T-helper 2 cell treated with Interferon-gamma antibody and Interleukin-4, amounts not matched to agents 5 μg/mL and 100 μg/mL, for 36 hours (primary cell): ENCODE measurements around the gene RBPJL.
A peak's percentile ranks its signal among the peaks of the same experiment; 100 is the strongest.

ENCODE experiments used
- DNase-seq: peaks from one replicate; pipeline ENCODE4 v3.0.0; 2021; ENCODE audit warnings: low spot score
- H3K27ac Mint-ChIP-seq: one replicate; pipeline ENCODE4 v1.8.0; 2021; ENCODE audit warnings: mild to moderate bottlenecking, mixed read lengths
- H3K27me3 Mint-ChIP-seq: one replicate; pipeline ENCODE4 v1.8.0; 2021; ENCODE audit warnings: low read depth, mixed read lengths
- H3K36me3 Mint-ChIP-seq: one replicate; pipeline ENCODE4 v1.8.0; 2021; ENCODE audit warnings: low read depth, mixed read lengths
- H3K4me1 Mint-ChIP-seq: one replicate; pipeline ENCODE4 v1.8.0; 2021; ENCODE audit warnings: low read depth, mixed read lengths
- H3K4me3 Mint-ChIP-seq: one replicate; pipeline ENCODE4 v1.8.0; 2022; ENCODE audit warnings: mild to moderate bottlenecking, moderate library complexity, mixed read lengths
- H3K9me3 Mint-ChIP-seq: one replicate; pipeline ENCODE4 v1.8.0; 2021; ENCODE audit warnings: mixed read lengths

The RBPJL gene

GRCh38 chr20:45318386-45318939, 11.8 kb downstream of the RBPJL start:
- no peak for DNase-seq
- no peaks in the 10 kb centered on the region for H3K9me3 Mint-ChIP-seq
- no peaks in the 10 kb centered on the region for H3K36me3 Mint-ChIP-seq
- H3K27me3 Mint-ChIP-seq: peaks cover 25% of the 10 kb centered on the region
- H3K4me1 Mint-ChIP-seq: peaks cover 27% of the 10 kb centered on the region
- H3K27ac Mint-ChIP-seq: no peak overlapping the region
- peak overlapping the region; percentile 58 for H3K4me3 Mint-ChIP-seq

- no peak for DNase-seq
- Mint-ChIP-seq H3K36me3 (no peaks in the 10 kb centered on the region), H3K4me3 (peak overlapping the region; percentile 58), H3K4me1 (peaks cover 27% of the 10 kb centered on the region), H3K27me3 (peaks cover 25% of the 10 kb centered on the region), H3K9me3 (no peaks in the 10 kb centered on the region), H3K27ac (peak overlapping the region; percentile 87)
Observed at GRCh38 chr20:45318948-45319347, 12.3 kb downstream of the RBPJL start.

GRCh38 chr20:45320948-45321595, 14.4 kb downstream of the RBPJL start:
- H3K4me3 Mint-ChIP-seq: peak overlapping the region; percentile 60

GRCh38 chr20:45322952-45323383, 16.3 kb downstream of the RBPJL start:
- H3K27ac Mint-ChIP-seq: no peak overlapping the region
- H3K4me3 Mint-ChIP-seq: no peak overlapping the region
- no peak for DNase-seq
- peaks cover 31% of the 10 kb centered on the region for H3K4me1 Mint-ChIP-seq
- no peaks in the 10 kb centered on the region for H3K27me3 Mint-ChIP-seq
- peaks cover 6% of the 10 kb centered on the region for H3K36me3 Mint-ChIP-seq
- H3K9me3 Mint-ChIP-seq: no peaks in the 10 kb centered on the region

More at GRCh38 chr20:45320948-45321595, 14.4 kb downstream of the RBPJL start:
- DNase-seq: no peak
- Mint-ChIP-seq H3K9me3 (no peaks in the 10 kb centered on the region), H3K36me3 (no peaks in the 10 kb centered on the region), H3K4me1 (peaks cover 29% of the 10 kb centered on the region), H3K27ac (peak overlapping the region; percentile 75), H3K27me3 (peaks cover 11% of the 10 kb centered on the region)

- Mint-ChIP-seq H3K4me1 (peaks cover 23% of the 10 kb centered on the region), H3K4me3 (no peak overlapping the region), H3K27me3 (no peaks in the 10 kb centered on the region), H3K36me3 (peaks cover 6% of the 10 kb centered on the region), H3K9me3 (no peaks in the 10 kb centered on the region), H3K27ac (no peak overlapping the region)
- DNase-seq: no peak
Observed at GRCh38 chr20:45323731-45324130, 17.1 kb downstream of the RBPJL start.

GRCh38 chr20:45325371-45325770, 18.7 kb downstream of the RBPJL start:
- DNase-seq: no peak

GRCh38 chr20:45328451-45328850, 21.8 kb downstream of the RBPJL start:
- H3K9me3 Mint-ChIP-seq: no peaks in the 10 kb centered on the region
- H3K27me3 Mint-ChIP-seq: no peaks in the 10 kb centered on the region
- H3K27ac Mint-ChIP-seq: no peak overlapping the region
- DNase-seq: no peak
- no peak overlapping the region for H3K4me3 Mint-ChIP-seq
- peaks cover 10% of the 10 kb centered on the region for H3K36me3 Mint-ChIP-seq
- H3K4me1 Mint-ChIP-seq: peaks cover 4% of the 10 kb centered on the region

More at GRCh38 chr20:45325371-45325770, 18.7 kb downstream of the RBPJL start:
- H3K4me3 Mint-ChIP-seq: no peak overlapping the region
- peaks cover 8% of the 10 kb centered on the region for H3K36me3 Mint-ChIP-seq
- no peaks in the 10 kb centered on the region for H3K9me3 Mint-ChIP-seq
- H3K27me3 Mint-ChIP-seq: no peaks in the 10 kb centered on the region
- H3K27ac Mint-ChIP-seq: no peak overlapping the region
- H3K4me1 Mint-ChIP-seq: peaks cover 15% of the 10 kb centered on the region

GRCh38 chr20:45329497-45330319, 23.1 kb downstream of the RBPJL start:
- H3K4me3 Mint-ChIP-seq: no peak overlapping the region
- peaks cover 4% of the 10 kb centered on the region for H3K4me1 Mint-ChIP-seq
- H3K27ac Mint-ChIP-seq: no peak overlapping the region
- no peaks in the 10 kb centered on the region for H3K9me3 Mint-ChIP-seq
- no peaks in the 10 kb centered on the region for H3K27me3 Mint-ChIP-seq
- peaks cover 10% of the 10 kb centered on the region for H3K36me3 Mint-ChIP-seq
- DNase-seq: no peak

GRCh38 chr20:45330476-45330875, 23.8 kb downstream of the RBPJL start:
- no peak overlapping the region for H3K4me3 Mint-ChIP-seq
- DNase-seq: no peak
- no peaks in the 10 kb centered on the region for H3K27me3 Mint-ChIP-seq
- peaks cover 10% of the 10 kb centered on the region for H3K36me3 Mint-ChIP-seq
- H3K9me3 Mint-ChIP-seq: no peaks in the 10 kb centered on the region
- peaks cover 2% of the 10 kb centered on the region for H3K4me1 Mint-ChIP-seq
- H3K27ac Mint-ChIP-seq: no peak overlapping the region

GRCh38 chr20:45336530-45337366, 30.1 kb downstream of the RBPJL start:
- no peak overlapping the region for H3K4me3 Mint-ChIP-seq
- DNase-seq: no peak
- peak overlapping the region; percentile 67 for H3K27ac Mint-ChIP-seq
- H3K36me3 Mint-ChIP-seq: no peaks in the 10 kb centered on the region
- H3K4me1 Mint-ChIP-seq: peaks cover 8% of the 10 kb centered on the region
- H3K27me3 Mint-ChIP-seq: no peaks in the 10 kb centered on the region
- no peaks in the 10 kb centered on the region for H3K9me3 Mint-ChIP-seq

- no peaks in the 10 kb centered on the region for H3K27me3 Mint-ChIP-seq
- H3K36me3 Mint-ChIP-seq: no peaks in the 10 kb centered on the region
- H3K27ac Mint-ChIP-seq: no peak overlapping the region
- no peak overlapping the region for H3K4me3 Mint-ChIP-seq
- peaks cover 8% of the 10 kb centered on the region for H3K4me1 Mint-ChIP-seq
- no peaks in the 10 kb centered on the region for H3K9me3 Mint-ChIP-seq
- no peak for DNase-seq
Observed at GRCh38 chr20:45337367-45338120, 30.9 kb downstream of the RBPJL start.

GRCh38 chr20:45338121-45339030, 31.7 kb downstream of the RBPJL start:
- no peaks in the 10 kb centered on the region for H3K36me3 Mint-ChIP-seq
- no peaks in the 10 kb centered on the region for H3K9me3 Mint-ChIP-seq
- no peak for DNase-seq
- peaks cover 8% of the 10 kb centered on the region for H3K4me1 Mint-ChIP-seq
- H3K27me3 Mint-ChIP-seq: no peaks in the 10 kb centered on the region
- no peak overlapping the region for H3K27ac Mint-ChIP-seq
- H3K4me3 Mint-ChIP-seq: no peak overlapping the region
